Chondrocyte (in vitro differentiated cells): ENCODE data around the gene GPR153. TPM values are rescaled to one million over a fixed set of nuclear protein-coding genes. Genes with fewer than 3 reads are reported as not detected.

Source experiments
- DNase-seq: peaks from one replicate; pipeline ENCODE4 v3.0.0; 2021; ENCODE audit warnings: mixed read lengths, low spot score
- H3K27ac Mint-ChIP-seq: one replicate; pipeline ENCODE4 v1.8.0; 2021; ENCODE audit warnings: mild to moderate bottlenecking, moderate library complexity, mixed read lengths; ENCODE audit not compliant: unreplicated experiment
- H3K27me3 Mint-ChIP-seq: 2 replicates; pipeline ENCODE4 v1.8.0; 2021; ENCODE audit warnings: low read depth, mixed read lengths
- H3K36me3 Mint-ChIP-seq: 2 replicates; pipeline ENCODE4 v1.8.0; 2021; ENCODE audit warnings: low read depth, mixed read lengths
- H3K4me1 Mint-ChIP-seq: 2 replicates; pipeline ENCODE4 v1.8.0; 2021; ENCODE audit warnings: low read depth, mild to moderate bottlenecking, mixed read lengths
- H3K4me3 Mint-ChIP-seq: one replicate; pipeline ENCODE4 v1.8.0; 2021; ENCODE audit warnings: mild to moderate bottlenecking, moderate library complexity, mixed read lengths; ENCODE audit not compliant: unreplicated experiment
- H3K9me3 Mint-ChIP-seq: 2 replicates; pipeline ENCODE4 v1.8.0; 2021; ENCODE audit warnings: low read depth, mixed read lengths
- CTCF ChIP-seq: fragments of 200-600 bp; sonication (generic); IDR thresholded peaks from 2 replicates; pipeline ENCODE4 v1.5.0; 2021; ENCODE audit warnings: antibody characterized with exemption, mild to moderate bottlenecking, moderate library complexity
- total RNA-seq: library from RNA; stranded (reverse); gene quantifications from 3 replicates; pipeline ENCODE4 v1.2.1, GENCODE V29; 2021

GPR153 gene
- total RNA-seq, 1 donor from 2014 or later = 4.4 TPM

GRCh38 chr1:6287029-6287428 is 26.1 kb upstream of the GPR153 start:
- no peak overlapping the region for H3K27ac Mint-ChIP-seq
- no peak for TF ChIP-seq CTCF
- H3K4me3 Mint-ChIP-seq = no peak overlapping the region
- H3K4me1 Mint-ChIP-seq = peaks cover 14% of the 10 kb centered on the region
- no peaks in the 10 kb centered on the region for H3K27me3 Mint-ChIP-seq
- H3K36me3 Mint-ChIP-seq = no peaks in the 10 kb centered on the region
- no peaks in the 10 kb centered on the region for H3K9me3 Mint-ChIP-seq
- no peak for DNase-seq

- no peaks in the 10 kb centered on the region for H3K27me3 Mint-ChIP-seq
- peaks cover 21% of the 10 kb centered on the region for H3K4me1 Mint-ChIP-seq
- no peaks in the 10 kb centered on the region for H3K9me3 Mint-ChIP-seq
- no peak for DNase-seq
- H3K27ac Mint-ChIP-seq = no peak overlapping the region
- no peak for TF ChIP-seq CTCF
- H3K4me3 Mint-ChIP-seq = no peak overlapping the region
- H3K36me3 Mint-ChIP-seq = no peaks in the 10 kb centered on the region
Measured at GRCh38 chr1:6286266-6286665, 25.4 kb upstream of the GPR153 start.

- Mint-ChIP-seq H3K4me1 (peaks cover 26% of the 10 kb centered on the region), H3K4me3 (no peak overlapping the region), H3K27ac (no peak overlapping the region), H3K36me3 (no peaks in the 10 kb centered on the region), H3K27me3 (no peaks in the 10 kb centered on the region), H3K9me3 (no peaks in the 10 kb centered on the region)
- TF ChIP-seq CTCF = no peak
- no peak for DNase-seq
Measured at GRCh38 chr1:6285336-6285735, 24.4 kb upstream of the GPR153 start.

GRCh38 chr1:6282577-6283270 is 21.8 kb upstream of the GPR153 start:
- no peak for DNase-seq
- TF ChIP-seq CTCF = no peak
- no peak overlapping the region for H3K27ac Mint-ChIP-seq
- H3K36me3 Mint-ChIP-seq = peaks cover 2% of the 10 kb centered on the region
- no peaks in the 10 kb centered on the region for H3K9me3 Mint-ChIP-seq
- peaks cover 19% of the 10 kb centered on the region for H3K4me1 Mint-ChIP-seq
- no peaks in the 10 kb centered on the region for H3K27me3 Mint-ChIP-seq
- H3K4me3 Mint-ChIP-seq = no peak overlapping the region

GRCh38 chr1:6281511-6282402 is 20.9 kb upstream of the GPR153 start:
- H3K4me3 Mint-ChIP-seq = no peak overlapping the region
- no peaks in the 10 kb centered on the region for H3K27me3 Mint-ChIP-seq
- no peak overlapping the region for H3K27ac Mint-ChIP-seq
- H3K36me3 Mint-ChIP-seq = peaks cover 2% of the 10 kb centered on the region
- H3K4me1 Mint-ChIP-seq = peaks cover 18% of the 10 kb centered on the region
- DNase-seq = no peak
- no peaks in the 10 kb centered on the region for H3K9me3 Mint-ChIP-seq
- TF ChIP-seq CTCF = no peak
